HAP-1 (cell line): ENCODE data around the gene MUC3A.
"Not testable (repeated sequence)": the region's sequence is repeated elsewhere in the genome, so short reads cannot be mapped to it uniquely, and the experiment has no call there.

Experiments used
- DNase-seq, 2 experiments: peaks; one replicate each; pipeline ENCODE4 v3.0.0-alpha.2; 2016 to 2020; ENCODE audit warnings: low spot score in 2 of 2
- H3K27me3 ChIP-seq: fragments of 250-450 bp; sonication (Bioruptor Pico); 2 replicates; pipeline ENCODE4 v1.5.1; 2020; ENCODE audit warnings: low read depth, mild to moderate bottlenecking, moderate library complexity
- H3K36me3 ChIP-seq: fragments of 250-450 bp; sonication (Bioruptor Pico); replicated peaks from 2 replicates; pipeline ENCODE4 v1.5.1; 2020; ENCODE audit warnings: mild to moderate bottlenecking
- H3K4me1 ChIP-seq: fragments of 250-450 bp; sonication (Bioruptor Pico); 2 replicates; pipeline ENCODE4 v1.5.1; 2020; ENCODE audit warnings: mild to moderate bottlenecking
- H3K4me3 ChIP-seq: fragments of 250-450 bp; sonication (Bioruptor Pico); 2 replicates; pipeline ENCODE4 v1.5.1; 2020; ENCODE audit warnings: mild to moderate bottlenecking, moderate library complexity
- H3K9me3 ChIP-seq: fragments of 250-450 bp; sonication (Bioruptor Pico); 2 replicates; pipeline ENCODE4 v1.5.1; 2020; ENCODE audit warnings: mild to moderate bottlenecking, moderate library complexity
- in situ Hi-C: fragments of 300-500 bp; cut with MboI; formaldehyde crosslinking; loops from 3 replicates; pipeline ENCODE4 v1.14.3; 2020; ENCODE audit warnings: low sequenced_read_pairs, inconsistent platforms, mixed read lengths

MUC3A gene

DNA sequence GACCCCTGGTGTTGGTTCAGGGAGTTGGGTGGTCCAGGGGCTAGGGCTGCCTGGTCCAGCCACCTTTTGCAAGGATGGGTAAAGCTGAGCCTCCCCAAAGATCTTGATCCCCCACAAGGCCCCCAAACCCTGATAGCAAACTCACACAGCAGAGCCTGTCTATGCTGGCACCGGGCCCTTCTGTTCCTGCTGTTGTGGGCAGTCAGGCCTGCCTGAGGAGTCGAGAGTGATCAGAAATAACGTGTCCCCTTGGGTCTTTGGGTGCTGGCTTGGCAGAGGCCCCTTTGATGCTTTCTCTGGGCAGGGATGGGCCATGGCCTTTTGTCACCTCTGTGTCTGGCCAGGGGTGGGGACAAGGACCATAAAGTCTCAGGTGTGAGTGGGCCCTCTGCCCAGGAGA is 19.3 kb downstream of the MUC3A start:
- Histone ChIP-seq H3K27me3 (peaks cover 35% of the 10 kb centered on the region), H3K36me3 (no peaks in the 10 kb centered on the region; the same call in 1 of the 2 replicates), H3K4me3 (no peak overlapping the region), H3K9me3 (no peaks in the 10 kb centered on the region), H3K4me1 (peaks cover 11% of the 10 kb centered on the region)
- in situ Hi-C loops = loop anchor here (5.0 kb wide), 1 partner anchor 84 kb away; no protein-coding TSS in a partner anchor
- no peak for DNase-seq

DNA sequence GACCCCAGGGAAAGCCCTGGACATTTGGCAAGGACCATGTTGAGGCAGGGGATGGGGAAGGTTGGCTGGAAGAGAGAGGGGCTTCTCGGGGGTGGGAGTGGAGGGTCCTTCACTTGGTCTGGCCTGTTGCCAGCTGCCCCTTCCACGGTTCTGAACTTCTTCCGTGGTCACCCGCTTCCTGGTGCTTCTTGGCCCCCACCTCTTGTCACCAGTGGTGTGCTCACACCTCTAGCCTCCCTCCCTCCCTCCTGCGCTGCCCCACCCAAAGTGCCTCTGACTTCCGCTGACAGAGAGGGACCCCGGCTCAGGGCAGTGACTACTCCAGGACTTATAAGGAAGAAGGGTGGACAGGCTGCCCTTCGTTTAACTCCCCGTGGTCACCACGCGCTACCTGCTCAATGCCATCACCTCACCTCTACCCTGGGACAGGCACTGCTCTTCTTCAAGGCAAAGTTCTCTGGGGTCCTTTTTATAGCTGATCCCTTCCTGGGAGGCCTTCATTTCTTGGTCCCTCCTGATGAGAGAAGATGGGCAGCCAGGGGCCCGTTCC is 19.8 kb downstream of the MUC3A start, which contains the start of gene MUC12:
Gene MUC12 (plus strand): TSS at position 500 of the 550 bp plus-strand sequence. CDS start 58 bp downstream, outside the sequence.
- Histone ChIP-seq H3K36me3 (no peaks in the 10 kb centered on the region; the same call in 1 of the 2 replicates), H3K9me3 (no peaks in the 10 kb centered on the region), H3K4me1 (peaks cover 11% of the 10 kb centered on the region), H3K4me3 (no peak within 1 kb of the TSS), H3K27me3 (peaks cover 35% of the 10 kb centered on the region)
- no peak for DNase-seq
- in situ Hi-C loops = loop anchor here (5.0 kb wide), 1 partner anchor 83 kb away; no protein-coding TSS in a partner anchor

DNA sequence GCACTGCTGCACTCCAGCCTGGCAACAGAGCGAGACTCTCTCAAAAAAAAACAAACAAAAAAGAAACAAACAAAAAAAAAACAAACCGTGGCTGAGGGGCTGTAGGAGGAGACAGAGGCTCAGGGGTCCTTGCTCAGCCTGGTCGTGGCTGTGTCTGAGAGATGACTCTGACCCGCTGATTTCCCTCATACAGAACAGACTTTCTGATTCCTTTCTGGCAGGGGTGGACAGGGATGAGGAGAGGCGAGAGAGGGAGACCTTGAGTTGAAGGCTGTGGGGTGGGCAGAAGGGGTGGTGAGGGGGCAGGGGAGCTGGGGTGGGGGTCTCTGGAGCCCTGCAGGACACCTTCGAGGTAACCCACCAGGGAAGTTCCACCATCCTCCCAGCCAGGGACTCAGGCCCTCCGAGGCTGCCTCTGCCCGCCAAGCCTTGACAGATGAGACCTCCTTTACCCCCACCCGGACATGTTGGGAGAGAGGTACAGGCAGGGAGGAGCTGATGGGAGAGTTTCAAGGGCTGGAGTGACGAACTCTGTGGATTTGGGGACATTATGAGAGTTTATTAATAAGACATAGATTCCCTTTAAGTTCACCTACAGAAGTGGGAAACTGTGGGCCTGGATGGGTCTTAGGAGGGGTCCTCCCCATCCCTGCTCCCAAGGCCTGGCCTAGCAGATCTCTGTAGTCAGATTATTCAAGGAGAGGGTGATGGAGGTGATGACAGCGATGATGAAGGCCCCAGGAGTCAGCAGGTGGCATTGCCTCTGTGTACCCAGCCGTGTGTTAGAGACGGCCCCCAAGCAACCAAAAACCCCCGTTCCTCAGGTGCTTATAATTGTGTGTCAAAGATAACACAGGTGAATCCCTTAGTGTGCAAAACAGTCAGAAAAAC is 22.0 kb downstream of the MUC3A start:
- no peaks in the 10 kb centered on the region for H3K36me3 ChIP-seq
- H3K4me3 ChIP-seq = no peak overlapping the region
- H3K4me1 ChIP-seq = peaks cover 6% of the 10 kb centered on the region
- no peak for DNase-seq
- in situ Hi-C loops = no loop called here
- H3K27me3 ChIP-seq = peaks cover 32% of the 10 kb centered on the region
- H3K9me3 ChIP-seq = no peaks in the 10 kb centered on the region

DNA sequence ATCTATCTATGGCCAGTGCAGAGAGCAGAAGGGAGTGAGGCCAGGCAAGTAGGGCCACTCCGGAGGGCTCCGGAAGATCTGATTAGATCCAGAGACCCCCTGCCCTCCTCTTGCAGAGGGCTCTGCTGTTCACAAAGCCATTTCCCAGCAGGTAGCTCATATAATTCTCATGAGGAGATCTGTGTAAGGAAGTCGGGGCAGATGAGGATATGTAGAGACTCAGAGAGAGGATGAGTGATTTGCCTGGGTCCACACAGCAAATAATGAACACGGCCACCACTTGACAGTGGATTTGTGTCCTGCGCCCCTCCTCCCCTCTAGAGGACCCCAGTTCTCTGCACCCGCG is 22.6 kb downstream of the MUC3A start:
- no peaks in the 10 kb centered on the region for H3K36me3 ChIP-seq
- no peaks in the 10 kb centered on the region for H3K9me3 ChIP-seq
- H3K4me3 ChIP-seq = no peak overlapping the region
- H3K27me3 ChIP-seq = peaks cover 25% of the 10 kb centered on the region
- in situ Hi-C loops = no loop called here
- no peaks in the 10 kb centered on the region for H3K4me1 ChIP-seq
- DNase-seq = no peak

DNA sequence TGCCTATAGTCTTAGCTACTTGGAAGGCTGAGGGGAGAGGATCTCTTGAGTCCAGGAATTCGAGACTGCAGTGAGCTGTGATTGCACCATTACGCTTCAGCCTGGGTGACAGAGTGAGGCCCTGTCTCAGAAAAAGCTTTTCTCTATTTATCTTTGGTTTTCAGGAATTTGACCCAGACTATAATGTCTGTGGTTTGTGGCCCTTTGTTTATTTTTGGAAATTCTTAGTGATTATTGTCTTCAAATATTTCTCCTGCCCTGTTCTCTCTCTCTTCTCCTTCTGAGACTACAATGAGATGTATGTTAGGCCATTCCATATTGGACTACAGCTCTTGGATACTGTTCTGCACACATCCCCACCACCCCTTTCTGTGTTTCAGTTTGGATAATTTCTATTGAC is 24.7 kb downstream of the MUC3A start:
- Histone ChIP-seq H3K27me3 (peaks cover 8% of the 10 kb centered on the region), H3K4me3 (no peak overlapping the region), H3K36me3 (no peaks in the 10 kb centered on the region), H3K9me3 (no peaks in the 10 kb centered on the region), H3K4me1 (no peaks in the 10 kb centered on the region)
- DNase-seq = no peak
- in situ Hi-C loops = no loop called here

DNA sequence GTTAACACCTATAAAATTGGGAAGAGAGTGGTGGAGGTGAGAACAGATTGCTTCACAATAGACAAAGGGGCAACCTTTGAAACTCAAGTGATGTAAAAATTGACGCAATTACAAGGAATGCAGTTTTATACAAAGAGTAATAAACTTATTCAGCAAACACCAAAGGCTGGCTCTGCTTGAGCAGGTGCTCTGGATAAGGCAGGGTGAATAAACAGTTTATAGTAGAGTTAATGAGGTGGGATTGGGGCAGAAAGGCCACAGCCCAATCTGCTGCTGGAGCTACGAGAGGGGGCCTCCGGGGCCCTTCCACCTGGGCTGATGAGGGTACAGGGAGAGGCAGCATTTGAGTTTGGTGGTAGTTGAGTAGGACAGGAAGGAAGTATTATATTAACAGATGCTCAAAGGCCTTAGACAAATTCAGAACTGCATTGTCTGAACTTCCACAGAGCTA is 26.1 kb downstream of the MUC3A start:
- H3K27me3 ChIP-seq = peaks cover 8% of the 10 kb centered on the region; the same call in 1 of the 2 replicates

DNA sequence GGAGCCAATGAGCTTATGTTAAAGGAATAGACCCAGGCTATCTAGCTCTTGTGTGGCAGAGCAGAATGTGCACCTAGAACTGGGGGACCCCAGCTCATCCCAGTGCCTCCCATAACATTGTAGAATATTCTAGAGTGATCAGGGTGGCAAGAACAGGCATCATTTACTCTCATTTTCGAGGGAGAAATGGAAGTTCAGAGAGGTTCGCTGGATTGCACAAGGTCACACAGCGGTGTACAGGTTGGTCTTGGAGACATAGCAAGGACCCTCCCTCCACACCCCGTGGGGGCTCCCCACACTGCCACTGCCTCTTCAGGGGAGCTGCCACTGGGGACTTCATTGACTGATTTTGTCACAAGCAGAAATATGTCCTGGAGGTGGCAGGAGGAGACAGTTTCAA is 29.0 kb downstream of the MUC3A start:
- no peaks in the 10 kb centered on the region for H3K4me1 ChIP-seq
- in situ Hi-C loops = no loop called here
- H3K27me3 ChIP-seq = no peaks in the 10 kb centered on the region; the same call in 1 of the 2 replicates
- H3K4me3 ChIP-seq = no peak overlapping the region
- no peak for DNase-seq
- H3K36me3 ChIP-seq = no peaks in the 10 kb centered on the region
- no peaks in the 10 kb centered on the region for H3K9me3 ChIP-seq

More for the DNA sequence above, 26.1 kb downstream of the MUC3A start:
- no peak for DNase-seq
- Histone ChIP-seq H3K4me3 (no peak overlapping the region), H3K36me3 (no peaks in the 10 kb centered on the region), H3K9me3 (no peaks in the 10 kb centered on the region), H3K4me1 (no peaks in the 10 kb centered on the region)
- in situ Hi-C loops = no loop called here

DNA sequence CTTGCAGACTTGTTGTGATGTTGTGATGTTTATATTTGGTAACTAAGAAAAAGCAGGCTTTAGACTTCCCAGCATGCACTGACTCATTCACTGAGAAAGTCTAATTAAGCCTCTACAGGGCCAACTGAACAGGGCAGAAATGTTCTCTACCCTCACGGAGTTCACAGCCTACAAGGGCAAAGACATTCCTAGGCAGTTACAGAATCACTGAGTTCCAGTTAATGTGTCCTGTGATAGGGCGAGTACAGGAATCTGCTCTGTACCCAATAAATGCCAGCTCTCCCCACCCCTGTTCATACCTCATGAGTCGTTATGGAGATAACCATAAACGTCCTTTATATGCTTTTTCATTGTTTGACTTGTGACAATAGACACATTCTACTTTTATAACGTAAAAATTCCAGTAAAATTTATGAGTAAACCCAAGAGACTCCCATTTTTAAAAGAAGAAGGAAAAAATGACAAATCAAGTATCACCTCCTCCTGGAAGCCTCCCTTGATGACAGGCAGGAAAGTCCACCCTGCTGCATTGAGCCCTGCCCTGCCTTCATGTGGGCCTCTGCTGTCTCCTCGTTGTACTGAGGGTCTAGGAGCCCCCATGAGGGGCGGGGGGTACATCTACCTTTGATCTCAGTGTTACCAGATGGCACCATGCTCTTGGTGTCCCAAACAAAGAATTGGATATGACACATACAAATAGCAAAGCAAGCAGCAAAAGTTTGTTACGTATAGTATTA is 34.3 kb downstream of the MUC3A start:
- no peaks in the 10 kb centered on the region for H3K36me3 ChIP-seq
- no peaks in the 10 kb centered on the region for H3K4me1 ChIP-seq
- no peaks in the 10 kb centered on the region for H3K27me3 ChIP-seq
- no peaks in the 10 kb centered on the region for H3K9me3 ChIP-seq
- H3K4me3 ChIP-seq = no peak overlapping the region
- DNase-seq = no peak
- in situ Hi-C loops = no loop called here

DNA sequence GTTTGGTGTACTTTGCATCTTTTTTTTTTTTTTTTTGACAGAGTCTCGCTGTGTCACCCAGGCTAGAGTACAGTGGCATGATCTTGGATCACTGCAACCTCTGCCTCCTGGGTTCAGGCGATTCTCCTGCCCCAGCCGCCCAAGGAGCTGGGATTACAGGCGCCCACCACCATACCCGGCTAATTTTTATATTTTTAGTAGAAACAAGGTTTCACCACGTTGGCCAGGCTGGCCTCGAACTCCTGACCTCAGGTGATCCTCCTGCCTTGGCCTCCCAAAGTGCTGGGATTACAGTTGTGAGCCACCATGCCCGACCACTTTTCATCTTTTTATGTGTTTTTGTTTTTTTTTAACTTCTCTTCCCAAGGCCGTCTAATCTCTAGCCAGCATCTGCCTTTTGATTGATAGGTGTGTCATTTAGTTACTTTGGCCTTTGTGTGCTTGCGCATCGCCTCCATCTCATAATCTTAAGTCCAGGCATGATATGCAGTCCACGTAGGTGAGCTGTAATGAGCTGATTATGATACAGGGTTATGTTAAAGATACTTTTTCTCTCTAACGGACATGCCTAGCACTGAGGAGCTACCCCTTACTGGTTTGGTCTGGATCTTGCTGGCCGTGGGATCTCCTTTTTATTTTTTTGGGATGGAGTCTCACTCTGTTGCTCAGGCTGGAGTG is 35.0 kb downstream of the MUC3A start:
- DNase-seq, H3K36me3 ChIP-seq, H3K4me3 ChIP-seq, H3K27me3 ChIP-seq, H3K9me3 ChIP-seq, H3K4me1 ChIP-seq, in situ Hi-C loops: not testable (repeated sequence)

DNA sequence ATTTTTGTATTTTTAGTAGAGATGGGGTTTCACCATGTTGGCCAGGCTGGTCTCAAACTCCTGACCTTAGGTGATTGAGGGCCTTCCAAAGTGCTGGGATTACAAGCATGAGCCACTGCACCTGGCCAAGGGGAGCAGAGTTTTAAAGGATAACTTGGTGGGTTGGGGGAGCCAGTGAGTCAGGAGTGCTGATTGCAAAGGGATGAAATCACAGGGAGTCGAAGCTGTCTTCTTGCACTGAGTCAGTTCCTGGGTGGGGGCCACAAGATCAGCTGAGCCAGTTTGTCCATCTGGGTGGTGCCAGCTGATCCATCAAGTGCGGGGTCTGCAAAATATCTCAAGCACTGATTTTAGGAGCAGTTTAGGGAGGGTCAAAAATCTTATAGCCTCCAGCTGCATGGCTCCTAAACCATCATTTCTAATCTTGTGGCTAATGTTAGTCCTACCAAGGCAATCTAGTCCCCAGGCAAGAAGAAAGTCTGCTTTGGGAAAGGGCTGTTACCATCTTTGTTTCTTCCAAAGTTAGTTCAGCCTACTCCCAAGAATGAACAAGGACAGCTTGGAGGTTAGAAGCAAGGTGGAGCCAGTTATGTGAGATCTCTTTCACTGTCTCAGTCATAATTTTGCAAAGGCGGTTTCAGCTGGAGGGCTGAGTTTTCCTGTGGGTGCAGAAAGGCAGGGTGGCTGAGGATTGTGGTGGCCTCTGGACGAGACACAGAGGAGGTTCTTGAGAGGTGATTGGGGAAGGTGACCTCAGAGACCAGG is 35.9 kb downstream of the MUC3A start:
- H3K9me3 ChIP-seq, H3K27me3 ChIP-seq, in situ Hi-C loops, DNase-seq, H3K36me3 ChIP-seq, H3K4me1 ChIP-seq, H3K4me3 ChIP-seq: not testable (repeated sequence)

DNA sequence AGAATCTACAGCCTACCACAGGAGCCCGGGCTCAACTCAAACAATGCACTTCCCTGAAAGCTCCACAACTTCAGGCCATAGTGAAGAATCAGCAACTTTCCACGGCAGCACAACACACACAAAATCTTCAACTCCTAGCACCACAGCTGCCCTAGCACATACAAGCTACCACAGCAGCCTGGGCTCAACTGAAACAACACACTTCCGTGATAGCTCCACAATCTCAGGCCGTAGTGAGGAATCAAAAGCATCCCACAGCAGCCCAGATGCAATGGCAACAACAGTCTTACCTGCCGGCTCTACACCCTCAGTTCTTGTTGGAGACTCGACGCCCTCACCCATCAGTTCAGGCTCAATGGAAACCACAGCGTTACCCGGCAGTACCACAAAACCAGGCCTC is 42.3 kb downstream of the MUC3A start:
- Histone ChIP-seq H3K27me3 (no peaks in the 10 kb centered on the region), H3K4me1 (no peaks in the 10 kb centered on the region), H3K9me3 (no peaks in the 10 kb centered on the region), H3K36me3 (no peaks in the 10 kb centered on the region), H3K4me3 (no peak overlapping the region)
- no peak for DNase-seq
- in situ Hi-C loops = no loop called here

DNA sequence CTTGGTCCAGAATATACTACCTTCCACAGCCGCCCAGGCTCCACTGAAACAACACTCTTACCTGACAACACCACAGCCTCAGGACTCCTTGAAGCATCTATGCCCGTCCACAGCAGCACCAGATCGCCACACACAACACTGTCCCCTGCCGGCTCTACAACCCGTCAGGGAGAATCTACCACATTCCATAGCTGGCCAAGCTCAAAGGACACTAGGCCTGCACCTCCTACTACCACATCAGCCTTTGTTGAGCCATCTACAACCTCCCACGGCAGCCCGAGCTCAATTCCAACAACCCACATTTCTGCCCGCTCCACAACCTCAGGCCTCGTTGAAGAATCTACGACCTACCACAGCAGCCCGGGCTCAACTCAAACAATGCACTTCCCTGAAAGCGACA is 42.9 kb downstream of the MUC3A start:
- in situ Hi-C loops, H3K36me3 ChIP-seq, DNase-seq, H3K9me3 ChIP-seq, H3K27me3 ChIP-seq, H3K4me1 ChIP-seq, H3K4me3 ChIP-seq: not testable (repeated sequence)

DNA sequence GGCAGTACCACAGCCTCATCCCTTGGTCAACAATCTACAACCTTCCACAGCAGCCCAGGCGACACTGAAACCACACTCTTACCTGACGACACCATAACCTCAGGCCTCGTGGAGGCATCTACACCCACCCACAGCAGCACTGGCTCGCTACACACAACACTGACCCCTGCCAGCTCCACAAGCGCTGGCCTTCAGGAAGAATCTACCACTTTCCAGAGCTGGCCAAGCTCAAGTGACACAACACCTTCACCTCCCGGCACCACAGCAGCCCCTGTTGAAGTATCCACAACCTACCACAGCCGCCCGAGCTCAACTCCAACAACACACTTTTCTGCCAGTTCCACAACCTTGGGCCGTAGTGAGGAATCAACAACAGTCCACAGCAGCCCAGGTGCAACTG is 45.3 kb downstream of the MUC3A start:
- H3K36me3 ChIP-seq, H3K27me3 ChIP-seq, H3K9me3 ChIP-seq, in situ Hi-C loops, H3K4me1 ChIP-seq, H3K4me3 ChIP-seq, DNase-seq: not testable (repeated sequence)
